ENCODE data around the gene INPP5D. TPM values are rescaled to one million over a fixed set of nuclear protein-coding genes. Genes with fewer than 3 reads are reported as not detected.

Gene INPP5D
- total RNA-seq, 1 donor from 2014 or later, result 5.8 TPM

- intact Hi-C loops (cut with micrococcal nuclease), result no loop called here
These were observed 174.1 kb downstream of the INPP5D start for GRCh38 chr2:233234264-233234663.

GRCh38 chr2:233234996-233235395, 174.9 kb downstream of the INPP5D start:
- intact Hi-C loops (cut with micrococcal nuclease), result no loop called here
- no peak for ATAC-seq
- no peak for DNase-seq

More at GRCh38 chr2:233234264-233234663, 174.1 kb downstream of the INPP5D start:
- ATAC-seq, result no peak
- DNase-seq, result no peak

- intact Hi-C loops (cut with micrococcal nuclease), result no loop called here
- DNase-seq, result no peak
- ATAC-seq, result no peak
These were observed 175.8 kb downstream of the INPP5D start for GRCh38 chr2:233235977-233236376.

- no peak for DNase-seq
- no peak for ATAC-seq
- intact Hi-C loops (cut with micrococcal nuclease), result no loop called here
These were observed 176.9 kb downstream of the INPP5D start for GRCh38 chr2:233236820-233237589.

- no peak for ATAC-seq
- DNase-seq, result no peak
- intact Hi-C loops (cut with micrococcal nuclease), result loop anchor here (10.0 kb wide), 1 partner anchor 146 kb away; no protein-coding TSS in a partner anchor
These were observed 180.8 kb downstream of the INPP5D start for GRCh38 chr2:233240897-233241296.

GRCh38 chr2:233241803-233242202, 181.7 kb downstream of the INPP5D start:
- peak; percentile 54 for ATAC-seq
- intact Hi-C loops (cut with micrococcal nuclease), result loop anchor here (10.0 kb wide), 1 partner anchor 147 kb away; no protein-coding TSS in a partner anchor

GRCh38 chr2:233242231-233242927, 182.2 kb downstream of the INPP5D start:
- intact Hi-C loops (cut with micrococcal nuclease), result loop anchor here (10.0 kb wide), 1 partner anchor 148 kb away; no protein-coding TSS in a partner anchor

More at GRCh38 chr2:233241803-233242202, 181.7 kb downstream of the INPP5D start:
- DNase-seq, result no peak

GRCh38 chr2:233243348-233243747, 183.2 kb downstream of the INPP5D start:
- intact Hi-C loops (cut with micrococcal nuclease), result loop anchor here (10.0 kb wide), 1 partner anchor 149 kb away; no protein-coding TSS in a partner anchor
- peak; percentile 42 for ATAC-seq
- DNase-seq, result no peak

More at GRCh38 chr2:233242231-233242927, 182.2 kb downstream of the INPP5D start:
- DNase-seq, result no peak
- peak; percentile 93 for ATAC-seq

- intact Hi-C loops (cut with micrococcal nuclease), result loop anchor here (10.0 kb wide), 1 partner anchor 150 kb away; no protein-coding TSS in a partner anchor
- DNase-seq (no peak), ATAC-seq (no peak)
These were observed 184.7 kb downstream of the INPP5D start for GRCh38 chr2:233244818-233245217.

- DNase-seq (no peak), ATAC-seq (no peak)
- intact Hi-C loops (cut with micrococcal nuclease), result loop anchor here (10.0 kb wide), 1 partner anchor 151 kb away; no protein-coding TSS in a partner anchor
These were observed 185.3 kb downstream of the INPP5D start for GRCh38 chr2:233245406-233245805.

GRCh38 chr2:233247116-233247515, 187.0 kb downstream of the INPP5D start:
- ATAC-seq (no peak), DNase-seq (no peak)
- intact Hi-C loops (cut with micrococcal nuclease), result loop anchor here (10.0 kb wide), 1 partner anchor 152 kb away; no protein-coding TSS in a partner anchor

- ATAC-seq, result no peak
- DNase-seq, result no peak
- intact Hi-C loops (cut with micrococcal nuclease), result loop anchor here (10.0 kb wide), 1 partner anchor 153 kb away; no protein-coding TSS in a partner anchor
These were observed 187.6 kb downstream of the INPP5D start for GRCh38 chr2:233247744-233248143.

GRCh38 chr2:233248999-233249398, 188.9 kb downstream of the INPP5D start:
- DNase-seq (no peak), ATAC-seq (no peak)
- intact Hi-C loops (cut with micrococcal nuclease), result loop anchor here (10.0 kb wide), 1 partner anchor 154 kb away; no protein-coding TSS in a partner anchor

GRCh38 chr2:233250568-233250967, 190.4 kb downstream of the INPP5D start:
- ATAC-seq, result no peak
- intact Hi-C loops (cut with micrococcal nuclease), result loop anchor here (10.0 kb wide), 1 partner anchor 406 kb away; no protein-coding TSS in a partner anchor

GRCh38 chr2:233250985-233251305, 190.8 kb downstream of the INPP5D start:
- DNase-seq (no peak), ATAC-seq (no peak)
- intact Hi-C loops (cut with micrococcal nuclease), result loop anchor here (10.0 kb wide), 1 partner anchor 406 kb away; no protein-coding TSS in a partner anchor

More at GRCh38 chr2:233250568-233250967, 190.4 kb downstream of the INPP5D start:
- no peak for DNase-seq

GRCh38 chr2:233251306-233252116, 191.4 kb downstream of the INPP5D start, which contains the start of gene ATG16L1:
TSS of gene ATG16L1 (plus strand) at chr2:233251673. CDS start at chr2:233251828, 155 bp downstream.
- ATAC-seq (peak; percentile 100), DNase-seq (peak; percentile 98)
- intact Hi-C loops (cut with micrococcal nuclease), result loop anchor here (10.0 kb wide), 1 partner anchor 407 kb away; no protein-coding TSS in a partner anchor

GRCh38 chr2:233252227-233252626, 192.1 kb downstream of the INPP5D start:
- ATAC-seq (no peak), DNase-seq (no peak)
- intact Hi-C loops (cut with micrococcal nuclease), result loop anchor here (10.0 kb wide), 1 partner anchor 407 kb away; no protein-coding TSS in a partner anchor

- intact Hi-C loops (cut with micrococcal nuclease), result loop anchor here (10.0 kb wide), 1 partner anchor 410 kb away; no protein-coding TSS in a partner anchor
- DNase-seq (no peak), ATAC-seq (no peak)
These were observed 195.0 kb downstream of the INPP5D start for GRCh38 chr2:233255151-233255550.

Measured in left ventricle myocardium superior (tissue), 1 donor.